Stimulated activated CD8-positive, alpha-beta memory T cell treated with anti-CD3 and anti-CD28 coated beads, Interleukin-12 subunit alpha, Interleukin-12 subunit beta, amount 100 ng/mL, for 1 hour (primary cell): ENCODE results near the gene GIGYF2.
"Not testable (repeated sequence)": the region's sequence is repeated elsewhere in the genome, so short reads cannot be mapped to it uniquely, and the experiment has no call there.

Experiments
- DNase-seq: peaks from one replicate; pipeline ENCODE4 v3.0.0-alpha.2; 2020; ENCODE audit warnings: low read depth

The GIGYF2 gene

DNA sequence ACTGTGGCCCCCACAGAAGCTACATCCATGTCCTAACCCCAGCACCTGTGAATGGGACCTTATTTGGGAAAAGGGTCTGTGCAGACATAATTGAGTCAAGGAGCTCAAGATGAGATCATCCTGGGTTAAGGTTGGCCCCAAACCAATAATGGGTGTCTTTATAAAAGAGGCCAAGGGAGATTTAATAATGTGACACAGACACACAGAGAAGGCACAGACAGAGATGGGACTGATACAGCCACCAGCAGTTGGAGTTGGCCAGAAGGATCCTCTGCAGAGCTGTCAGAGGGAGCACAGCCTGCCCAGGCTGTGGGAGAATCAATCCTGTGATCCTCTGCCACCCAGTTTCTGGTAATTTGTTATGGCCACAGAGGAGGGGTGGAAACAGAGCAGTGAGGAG is 199.0 kb downstream of the GIGYF2 start:
- DNase-seq, result no peak

DNA sequence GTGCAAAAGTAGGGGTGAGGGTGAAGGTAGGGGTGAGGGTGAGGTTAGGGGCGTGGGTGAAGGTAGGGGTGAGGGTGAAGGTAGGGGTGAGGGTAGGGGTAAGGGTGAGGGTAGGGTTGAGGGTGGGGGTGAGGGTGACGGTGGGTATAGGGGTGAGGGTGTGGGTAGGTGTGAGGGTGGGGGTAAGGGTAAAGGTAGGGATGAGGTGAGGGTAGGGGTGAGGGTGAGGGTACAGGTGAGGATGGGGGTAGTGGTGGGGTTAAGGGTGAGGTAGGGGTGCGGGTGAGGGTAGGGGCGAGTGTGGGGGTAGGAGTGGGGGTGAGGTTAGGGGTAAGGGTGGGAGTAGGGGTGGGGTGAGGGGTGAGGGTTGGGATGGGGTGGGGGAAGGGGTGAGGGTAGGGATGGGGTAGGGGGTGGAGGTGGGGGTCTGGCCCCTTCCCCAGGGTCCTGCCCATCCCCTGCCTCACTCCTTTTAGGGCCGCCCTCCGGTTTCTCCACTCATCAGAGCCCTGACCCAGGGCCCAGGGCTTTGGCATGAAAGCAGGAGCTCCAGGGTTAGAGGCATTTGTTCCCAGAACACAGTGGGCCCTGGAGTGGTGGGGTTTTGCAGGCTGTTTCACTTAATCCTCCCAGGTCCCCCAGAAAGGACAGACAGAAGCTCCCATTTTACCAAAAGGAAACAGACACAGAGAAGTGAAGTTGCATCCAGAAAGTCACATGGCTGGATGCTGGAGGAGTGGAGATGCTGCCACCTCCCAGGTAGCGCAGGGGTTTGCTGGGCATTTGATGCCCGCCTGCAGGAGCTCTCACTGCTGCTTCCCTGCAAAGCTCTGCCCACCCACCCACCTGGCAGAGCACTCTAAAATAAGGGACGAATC is 199.8 kb downstream of the GIGYF2 start:
- DNase-seq, result no peak

DNA sequence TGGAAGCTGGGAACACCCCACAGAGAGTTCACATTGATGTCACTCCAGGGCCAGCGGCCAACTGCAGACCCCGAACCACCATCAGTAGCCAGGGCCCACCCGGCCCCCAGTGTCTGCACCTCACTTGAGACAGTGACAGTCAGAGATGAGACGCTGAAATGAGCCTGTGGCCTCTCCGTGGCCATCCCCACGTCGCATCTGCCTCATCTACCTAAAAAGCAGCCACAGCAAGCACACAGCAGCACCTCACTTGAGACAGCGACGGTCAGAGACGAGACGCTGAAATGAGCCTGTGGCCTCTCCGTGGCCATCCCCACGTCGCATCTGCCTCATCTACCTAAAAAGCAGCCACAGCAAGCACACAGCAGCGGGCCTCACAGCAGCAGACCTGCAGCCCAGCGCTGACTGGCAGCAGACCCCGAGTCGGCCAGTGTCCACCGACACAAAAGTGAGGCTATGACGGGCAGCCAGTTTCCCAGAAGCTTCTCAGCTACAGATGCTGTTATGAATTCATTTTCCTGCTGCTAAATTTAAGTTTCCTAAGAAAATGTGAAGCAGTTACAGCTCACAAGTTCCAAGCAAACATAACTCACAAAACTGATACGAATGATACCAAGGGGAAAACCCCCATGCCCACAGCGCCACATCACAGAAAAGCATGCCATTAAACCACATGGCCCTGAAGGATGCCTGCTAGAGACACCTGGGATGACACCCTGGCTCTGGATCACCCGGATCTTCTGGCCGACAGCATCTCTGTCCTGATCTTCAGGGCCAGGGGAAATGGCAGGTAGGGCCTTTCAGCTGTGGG is 200.7 kb downstream of the GIGYF2 start:
- no peak for DNase-seq

DNA sequence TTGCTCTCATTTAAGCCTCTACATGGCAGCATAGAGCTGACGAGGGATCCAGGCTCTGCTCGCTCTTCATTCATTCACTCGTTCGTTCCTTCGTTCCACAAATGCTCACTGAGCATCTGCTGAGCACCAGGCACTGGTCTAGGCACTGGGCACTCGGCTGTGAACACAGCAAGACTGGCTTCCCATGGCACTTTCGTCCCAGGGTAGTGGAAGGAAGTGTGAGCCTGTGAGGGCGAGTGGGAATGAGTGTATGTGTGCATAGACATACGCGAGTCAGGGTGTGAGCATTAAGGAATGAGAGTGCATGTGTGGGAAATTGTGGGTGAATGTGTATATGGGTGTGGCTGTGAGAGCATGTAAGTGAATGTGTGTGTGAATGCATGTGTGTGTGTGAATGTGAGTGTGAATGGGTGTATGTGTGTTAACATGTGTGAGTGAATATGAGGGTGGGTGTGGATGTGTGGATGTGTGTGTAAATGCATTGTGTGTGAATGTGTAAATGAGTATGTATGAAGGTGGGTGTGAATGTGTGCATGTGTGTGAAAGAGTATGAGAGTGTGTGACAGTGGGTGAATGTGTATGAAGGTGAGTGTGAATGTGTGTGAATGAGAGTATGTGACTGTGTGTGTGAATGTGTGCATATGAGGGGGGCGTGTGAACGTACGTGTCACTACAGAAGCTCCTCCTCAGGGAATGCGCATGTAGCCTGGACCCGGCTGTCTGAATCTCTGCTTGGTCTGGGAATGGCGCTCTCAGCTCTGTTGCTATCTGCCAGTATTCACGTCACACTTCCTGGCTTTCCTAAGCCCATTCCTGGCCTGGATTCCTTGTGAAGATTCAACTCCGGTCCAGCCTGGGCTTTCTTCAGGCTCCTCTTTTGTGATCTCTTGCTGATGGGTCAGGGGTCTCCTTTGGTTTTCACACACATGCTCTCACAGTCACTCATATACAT is 201.7 kb downstream of the GIGYF2 start:
- DNase-seq, result no peak

DNA sequence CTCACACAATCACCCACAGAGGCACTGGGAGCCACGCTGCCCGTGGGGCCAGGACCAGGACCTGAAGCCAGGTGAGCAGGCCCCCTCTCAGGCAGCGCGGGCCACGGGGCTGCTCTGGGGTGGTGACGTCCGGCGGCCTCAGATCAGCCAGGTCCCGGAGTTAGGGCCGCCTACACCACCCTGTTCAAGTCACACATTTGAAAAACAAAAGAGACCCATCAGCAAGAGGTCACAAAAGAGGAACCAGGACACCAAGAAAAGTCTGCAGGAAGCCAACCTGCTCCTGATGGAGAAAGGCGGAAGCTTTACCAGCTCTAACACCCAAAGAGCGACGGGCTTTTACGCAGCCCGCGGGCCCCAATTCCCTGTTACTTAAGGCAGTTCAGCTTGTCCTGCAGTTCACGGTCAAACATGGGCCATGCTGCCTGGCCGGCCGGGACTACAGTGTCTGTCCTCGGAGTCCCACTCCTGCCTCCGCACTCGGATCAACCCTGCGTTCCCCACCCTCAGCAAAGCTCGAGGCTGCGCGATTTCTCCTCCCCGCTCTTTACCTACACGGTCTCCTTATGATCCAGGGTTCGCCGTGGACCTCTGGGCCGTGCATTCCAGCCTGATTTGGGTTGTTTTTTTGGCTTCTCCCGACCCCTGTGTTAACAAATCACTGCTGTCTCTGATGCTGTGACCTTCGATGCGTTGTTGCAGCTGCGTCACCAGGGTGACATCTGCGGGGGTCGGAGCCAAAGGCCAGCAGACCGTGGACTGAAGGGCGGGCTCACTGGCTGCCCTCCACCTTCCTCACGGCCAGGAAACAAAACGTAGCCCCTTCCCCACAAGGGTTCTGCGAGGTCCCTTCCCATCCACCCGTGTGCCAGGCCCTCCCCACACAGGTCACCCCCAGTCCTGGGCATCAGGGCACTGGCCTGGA is 203.9 kb downstream of the GIGYF2 start:
- no peak for DNase-seq

DNA sequence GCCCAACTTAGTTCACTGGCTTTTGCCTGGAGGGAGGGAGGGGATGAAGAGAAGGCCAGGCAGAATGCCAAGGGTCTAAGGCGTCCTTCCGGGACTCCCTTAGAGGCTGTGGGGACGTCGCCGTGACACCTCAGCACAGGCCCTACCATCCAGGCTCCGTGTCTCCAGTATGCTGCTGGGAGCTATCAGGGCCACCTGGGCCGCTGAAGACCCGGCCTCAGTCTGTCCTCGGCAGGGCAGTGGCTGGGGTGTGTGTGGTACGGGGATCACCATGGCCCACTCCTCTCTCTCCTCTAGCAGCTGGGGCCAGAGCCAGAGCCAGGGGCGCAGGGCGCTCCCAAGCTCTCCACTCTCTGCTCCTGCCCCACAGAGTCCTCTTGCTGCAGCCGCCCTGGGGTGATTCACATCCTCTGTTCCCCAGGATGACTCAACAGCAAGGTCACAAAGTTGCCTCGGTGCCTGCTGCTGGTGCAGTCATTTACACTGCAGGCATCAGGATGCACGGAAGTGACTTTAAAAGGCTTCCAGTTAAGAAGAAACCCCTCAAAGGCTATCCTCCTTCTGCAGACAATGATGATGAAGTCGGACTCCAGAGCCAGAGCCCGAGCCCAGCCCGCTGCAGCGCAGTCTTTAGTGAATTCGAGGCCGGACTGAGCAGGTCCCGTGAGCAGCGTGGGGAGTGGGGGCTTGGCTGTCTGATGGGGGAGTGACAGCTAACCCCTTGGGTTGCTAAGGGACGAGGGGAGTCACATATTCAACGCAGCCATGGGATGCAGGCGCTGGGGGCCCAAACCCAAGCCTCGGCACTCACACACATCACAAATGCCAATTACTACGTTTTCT is 204.8 kb downstream of the GIGYF2 start:
- DNase-seq, result no peak

DNA sequence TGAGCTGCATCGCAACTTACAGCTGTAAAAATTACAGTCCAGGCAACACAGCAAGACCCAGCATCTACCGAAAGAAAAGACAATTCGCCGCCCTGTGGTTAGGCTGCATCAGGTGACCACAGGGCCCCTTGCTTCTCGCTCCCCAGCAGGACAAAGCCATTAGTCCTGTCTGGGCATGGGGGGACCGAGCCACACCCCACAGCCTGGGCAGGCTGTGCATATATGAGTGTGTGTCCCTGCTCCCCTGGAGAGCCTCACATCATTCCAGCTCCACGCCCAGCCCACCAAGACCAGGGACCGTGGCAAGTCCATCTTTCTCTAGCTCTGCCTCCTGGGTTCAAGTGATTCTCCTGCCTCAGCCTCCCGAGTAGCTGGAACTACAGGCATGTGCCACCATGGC is 206.9 kb downstream of the GIGYF2 start:
- DNase-seq, result no peak

DNA sequence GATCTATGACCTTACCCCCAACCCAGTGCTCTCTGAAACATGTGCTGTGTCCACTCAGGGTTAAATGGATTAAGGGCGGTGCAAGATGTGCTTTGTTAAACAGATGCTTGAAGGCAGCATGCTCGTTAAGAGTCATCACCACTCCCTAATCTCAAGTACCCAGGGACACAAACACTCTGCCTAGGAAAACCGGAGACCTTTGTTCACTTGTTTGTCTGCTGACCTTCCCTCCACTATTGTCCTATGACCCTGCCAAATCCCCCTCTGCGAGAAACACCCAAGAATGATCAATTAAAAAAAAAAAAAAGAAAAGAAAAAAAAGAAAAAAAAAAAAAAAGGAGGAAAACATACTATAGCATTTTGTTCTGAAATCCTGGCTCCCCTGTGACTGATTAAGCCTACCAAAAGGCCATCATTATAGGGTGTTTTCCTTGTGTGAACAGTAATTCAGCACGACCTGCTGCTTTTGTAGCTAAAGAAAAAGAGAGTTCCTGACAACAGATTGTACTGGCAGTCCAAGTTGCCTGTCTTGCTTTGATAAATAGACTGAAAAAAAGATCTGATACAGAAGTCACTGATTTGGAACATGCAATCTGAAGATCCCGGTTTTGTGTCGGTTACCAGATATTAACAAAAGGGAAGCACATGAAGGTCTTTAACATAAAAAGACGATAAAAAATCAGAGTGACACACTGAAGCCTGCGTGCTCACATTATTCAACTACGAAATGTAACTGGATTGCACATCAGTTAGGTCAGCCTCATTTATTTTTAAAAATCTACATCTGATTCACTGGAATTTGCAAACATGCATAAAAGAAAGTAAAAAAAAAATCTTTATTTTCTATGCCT is 210.0 kb downstream of the GIGYF2 start:
- DNase-seq, result not testable (repeated sequence)

DNA sequence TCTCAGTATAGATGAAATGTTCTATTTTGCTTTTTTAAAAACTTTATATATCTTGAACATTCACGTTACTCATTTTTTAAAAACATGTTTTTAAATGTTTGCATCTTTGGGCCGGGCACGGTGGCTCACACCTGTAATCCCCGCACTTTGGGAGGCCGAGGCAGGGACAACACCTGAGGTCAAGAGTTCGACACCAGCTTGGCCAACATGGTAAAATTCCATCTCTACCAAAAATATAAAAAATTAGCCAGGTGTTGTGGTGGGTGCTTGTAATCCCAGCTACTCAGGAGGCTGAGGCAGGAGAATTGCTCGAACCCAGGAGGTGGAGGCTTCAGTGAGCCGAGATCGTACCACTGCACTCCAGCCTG is 210.6 kb downstream of the GIGYF2 start:
- DNase-seq, result not testable (repeated sequence)

DNA sequence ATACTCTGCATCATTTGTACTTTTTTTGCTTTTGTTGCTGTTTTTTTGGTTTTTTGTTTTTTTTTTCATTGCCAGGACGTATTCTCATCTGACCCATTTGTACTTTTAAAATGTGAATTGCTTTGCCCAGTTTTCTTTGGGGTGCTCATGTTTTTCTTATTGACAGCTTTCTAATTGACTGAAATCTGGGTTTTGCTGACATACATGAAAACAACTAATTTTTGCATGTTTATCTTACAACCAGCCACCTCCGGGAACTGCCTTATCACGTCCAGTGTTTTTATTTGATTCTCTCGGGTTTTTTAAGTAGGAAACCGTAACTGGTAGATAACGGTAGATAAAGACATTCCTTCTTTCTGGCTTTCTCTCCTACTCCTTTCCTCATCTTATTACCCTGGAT is 211.6 kb downstream of the GIGYF2 start:
- no peak for DNase-seq
